Effector CD4-positive, alpha-beta T cell (primary cell): ENCODE data around the gene TJP3.

ENCODE experiments used
- DNase-seq: peaks from one replicate; pipeline ENCODE4 v3.0.0-alpha.2; 2020

The TJP3 gene

DNA sequence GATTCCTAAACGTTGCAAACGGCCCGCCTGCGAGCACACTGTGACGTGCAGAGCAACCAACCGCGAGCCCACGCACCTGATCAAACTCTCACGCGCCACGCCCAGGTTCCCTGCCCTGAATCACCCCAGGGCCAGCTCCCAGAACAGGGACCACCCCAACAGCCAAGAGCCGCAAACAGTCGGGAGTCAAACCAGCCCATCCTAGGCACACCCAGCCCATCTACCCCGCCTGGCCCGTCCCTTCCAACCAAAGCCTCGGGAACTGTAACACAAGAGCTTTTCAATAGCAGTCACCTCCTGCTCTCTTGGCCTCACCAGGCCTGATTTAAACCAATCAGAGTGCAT, 16.8 kb upstream of the TJP3 start:
- DNase-seq: no peak

DNA sequence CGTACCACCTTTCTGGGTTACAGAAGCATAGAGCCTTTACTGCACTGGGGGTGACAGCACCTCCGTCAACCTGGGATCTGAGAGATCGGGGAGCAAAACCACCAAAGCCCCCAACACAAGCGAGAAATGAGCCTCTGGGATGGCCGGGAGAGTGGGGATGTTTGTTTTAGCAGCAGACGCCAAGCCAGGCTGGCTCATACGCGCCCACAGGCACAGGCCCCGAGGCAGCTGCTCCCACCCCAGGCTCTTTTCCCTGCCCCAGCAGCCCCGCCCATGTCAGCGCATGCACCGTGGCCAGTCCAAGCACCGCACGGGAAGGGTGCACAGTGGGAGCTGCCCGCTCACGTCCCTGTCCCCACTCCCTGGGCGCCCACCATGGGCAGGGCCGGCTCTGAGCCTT, 16.5 kb upstream of the TJP3 start:
- no peak for DNase-seq

DNA sequence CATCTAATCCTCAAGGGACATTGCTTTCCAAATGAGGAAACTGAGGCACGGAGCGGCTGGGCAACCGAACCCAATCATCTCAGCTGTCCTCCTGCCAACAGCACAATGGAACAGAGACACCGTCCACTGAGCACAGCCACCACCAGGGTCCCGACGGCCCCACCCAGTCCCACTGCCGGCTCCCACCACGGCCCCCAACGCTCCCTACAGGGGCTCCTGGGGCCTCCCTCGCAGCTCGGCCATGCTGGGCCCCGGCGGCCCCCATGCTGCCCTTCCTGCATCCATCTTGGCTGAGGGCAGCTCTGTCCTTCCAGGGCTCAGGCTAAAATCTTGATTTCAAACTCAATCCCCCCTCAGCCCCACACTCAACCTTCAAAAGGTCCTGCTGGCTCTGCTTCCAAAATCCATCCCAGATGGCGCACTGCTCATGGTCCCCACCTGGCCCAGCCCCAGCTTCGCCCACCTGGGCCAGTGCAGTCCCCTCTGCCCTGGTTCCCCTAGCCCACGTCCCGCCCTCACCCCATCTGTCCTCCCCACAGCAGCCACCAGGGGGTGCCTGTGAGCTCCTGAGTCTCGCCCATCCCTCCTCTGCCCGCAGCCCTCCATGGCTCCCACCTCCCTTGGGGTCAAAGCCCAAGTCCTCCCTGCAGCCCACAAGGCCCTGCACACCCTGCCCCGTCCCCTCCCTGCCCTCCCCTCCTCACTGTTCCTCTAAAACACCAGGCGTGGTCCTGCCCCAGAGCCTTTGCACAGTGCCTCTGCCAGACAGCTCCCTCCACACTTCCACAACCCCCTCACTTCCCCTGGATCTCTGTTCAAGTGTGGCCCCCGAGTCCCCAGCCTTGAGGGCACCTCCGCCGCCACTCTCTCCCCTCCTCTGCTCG, 15.8 kb upstream of the TJP3 start:
- DNase-seq: peak; percentile 52

DNA sequence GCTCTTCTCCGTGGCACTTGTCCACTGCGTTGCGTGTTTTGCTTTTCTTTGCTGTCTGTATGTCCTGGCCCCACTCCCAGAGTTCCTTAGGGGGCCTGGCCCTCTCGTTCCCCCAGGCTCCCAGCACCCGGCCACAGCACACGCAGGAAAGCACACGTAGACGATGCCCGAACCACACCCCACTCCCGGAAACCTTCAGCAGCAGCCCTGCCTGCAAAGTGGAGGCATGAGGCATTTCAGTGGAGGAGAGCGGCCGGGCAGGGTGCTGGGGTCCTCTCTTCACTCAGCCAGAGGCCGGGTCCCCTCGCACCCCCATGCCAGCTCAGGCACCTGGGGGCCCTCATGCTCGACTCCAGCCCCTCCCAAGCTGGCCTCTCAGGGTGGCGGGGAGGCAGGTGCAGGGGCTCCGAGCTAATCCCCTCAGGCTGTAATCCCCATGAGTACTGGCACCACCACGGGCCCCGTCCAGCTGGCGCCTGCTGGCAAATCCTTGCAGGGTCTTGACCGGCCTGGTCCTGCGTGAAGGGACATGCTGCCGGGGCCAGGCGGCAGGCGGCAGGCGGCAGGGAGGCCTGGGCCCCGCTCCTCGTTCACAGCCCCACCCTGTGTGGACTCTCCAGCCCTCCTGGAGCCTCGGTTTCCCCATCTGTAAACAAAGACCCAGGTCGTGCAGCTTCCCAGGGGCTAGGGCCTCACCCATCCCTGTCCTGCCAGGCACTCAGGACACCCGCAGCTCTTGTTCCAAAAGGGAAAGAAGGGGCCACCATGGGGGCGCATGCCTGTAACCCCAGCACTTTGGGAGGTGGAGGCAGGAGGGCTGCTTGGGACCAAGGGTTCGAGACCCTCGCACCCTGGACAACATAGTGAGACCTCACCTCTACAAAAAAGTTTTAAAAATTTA, 14.9 kb upstream of the TJP3 start:
- no peak for DNase-seq

DNA sequence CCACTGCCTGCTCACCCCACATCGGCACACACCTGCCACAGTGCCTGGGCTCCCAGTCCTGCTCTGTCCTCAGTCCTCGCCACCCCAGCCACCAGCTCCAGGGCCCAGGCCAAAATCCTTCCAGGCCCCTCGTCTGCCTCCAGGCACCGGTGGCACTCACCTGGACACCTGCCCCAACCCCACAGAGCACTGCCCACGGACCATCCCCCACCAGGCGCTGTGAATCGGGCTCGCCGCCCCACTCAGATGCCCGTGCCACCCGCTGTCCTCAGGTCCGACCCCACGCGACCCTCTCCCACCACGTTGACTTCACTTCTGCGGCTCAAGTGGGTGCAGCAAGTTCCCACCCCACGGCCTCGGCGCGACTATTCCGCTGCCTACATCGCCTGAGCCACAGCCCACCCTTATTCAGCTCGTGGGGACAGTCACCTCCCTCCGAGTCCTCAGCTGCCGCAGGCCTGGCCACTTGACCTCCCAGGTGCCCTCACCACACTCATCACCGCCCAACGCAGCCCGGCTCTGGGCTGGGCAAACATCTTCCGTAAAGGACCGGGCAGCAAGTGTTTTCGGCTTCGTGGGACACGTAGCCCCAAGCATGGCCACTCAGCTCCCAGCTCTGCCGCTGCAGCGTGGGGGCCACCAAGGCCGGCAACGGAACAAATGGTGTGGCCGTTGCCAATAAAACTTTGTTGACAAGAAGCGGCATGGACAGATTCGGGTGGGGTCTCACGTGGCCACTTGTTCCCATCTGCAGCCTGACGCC, 13.6 kb upstream of the TJP3 start:
- no peak for DNase-seq

DNA sequence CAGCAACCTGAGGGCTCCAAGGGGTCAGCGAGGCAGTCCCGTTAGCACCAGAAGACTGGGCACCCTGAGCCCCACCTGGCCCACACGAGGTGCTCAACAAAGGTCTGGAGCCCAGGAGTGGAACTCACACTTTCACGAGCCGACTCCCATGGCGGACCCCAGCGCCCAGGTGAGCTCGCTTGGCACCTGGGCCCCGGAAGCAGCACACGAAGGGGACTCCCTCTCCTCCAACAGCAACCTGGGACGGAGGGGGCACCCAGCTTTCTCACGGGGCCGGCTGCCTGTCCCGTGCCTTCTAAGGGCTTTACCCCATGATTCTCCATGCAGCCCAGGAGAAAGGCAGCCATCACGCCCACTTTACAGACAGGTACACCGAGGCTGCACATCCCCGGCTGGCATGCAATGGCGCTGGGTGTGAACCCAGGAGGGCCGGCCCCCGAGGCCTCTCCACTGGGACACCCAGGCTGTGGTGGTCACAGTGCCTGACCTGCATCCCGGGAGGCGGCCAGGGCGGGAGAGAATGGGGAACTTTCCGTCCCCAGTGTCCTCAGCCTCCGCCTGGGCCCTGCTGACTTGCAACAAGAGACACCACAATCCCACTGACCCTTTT, 13.0 kb upstream of the TJP3 start:
- DNase-seq: no peak

DNA sequence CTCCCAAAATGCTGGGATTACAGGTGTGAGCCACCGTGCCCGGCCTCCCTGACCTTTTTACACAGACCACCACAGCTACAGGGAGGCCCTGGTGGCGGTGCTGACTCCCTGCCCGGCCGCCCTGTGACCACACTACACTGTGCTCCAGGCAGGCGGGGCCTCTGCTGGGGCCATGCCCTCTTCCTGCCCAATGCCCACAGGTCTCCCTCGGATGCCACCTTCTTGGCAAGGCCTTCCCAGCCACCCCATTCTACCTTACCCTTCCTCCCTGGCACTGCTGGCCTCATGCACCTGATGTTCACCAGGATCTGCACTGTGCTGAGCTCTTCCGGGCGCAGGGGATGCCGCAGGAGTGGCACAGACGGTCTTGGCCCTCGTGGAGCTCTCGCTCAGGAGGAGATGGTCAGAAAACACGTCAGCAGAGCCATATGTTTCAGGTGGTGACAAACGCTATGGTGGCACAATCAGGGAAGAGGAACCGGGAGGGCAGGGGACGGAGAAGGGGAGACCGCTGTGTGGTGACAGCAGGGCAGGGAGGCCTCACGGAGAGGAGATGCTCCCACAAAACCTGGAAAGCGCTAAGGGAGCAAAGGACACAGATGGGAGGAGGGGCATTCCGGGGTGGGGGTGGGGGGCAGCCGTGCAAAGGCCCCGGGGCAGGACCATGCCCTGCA, 12.1 kb upstream of the TJP3 start:
- no peak for DNase-seq

DNA sequence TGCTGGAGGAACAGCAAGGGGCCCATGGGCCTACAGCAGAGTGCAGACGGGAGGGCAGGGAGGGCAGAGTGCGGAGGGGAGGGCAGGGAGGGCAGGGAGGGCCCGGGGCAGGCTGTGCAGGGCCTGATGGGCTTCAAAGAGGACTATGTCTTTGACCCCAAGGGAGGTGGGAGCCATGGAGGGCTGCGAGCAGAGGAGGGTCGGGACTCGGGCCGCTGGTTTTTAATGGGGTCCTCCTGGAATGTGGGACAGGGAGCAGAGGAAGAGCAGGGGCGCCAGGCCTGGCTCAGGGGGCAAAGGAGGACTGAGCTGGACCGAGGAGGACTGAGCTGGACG, 11.6 kb upstream of the TJP3 start:
- DNase-seq: no peak

DNA sequence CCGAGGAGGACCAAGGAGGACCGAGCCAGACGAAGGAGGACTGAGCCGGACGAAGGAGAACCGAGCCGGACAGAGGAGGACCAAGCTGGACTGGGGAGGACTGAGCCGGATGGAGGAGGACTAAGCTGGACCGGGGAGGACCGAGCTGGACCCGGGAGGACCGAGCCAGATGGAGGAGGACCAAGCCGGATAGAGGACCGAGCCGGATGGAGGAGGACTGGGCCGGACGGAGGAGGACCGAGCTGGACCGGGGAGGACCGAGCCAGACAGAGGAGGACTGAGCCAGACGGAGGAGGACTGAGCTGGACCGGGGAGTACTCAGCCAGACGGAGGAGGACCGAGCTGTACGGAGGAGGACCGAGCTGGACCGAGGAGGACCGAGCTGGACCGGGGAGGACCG, 11.1 kb upstream of the TJP3 start:
- no peak for DNase-seq

DNA sequence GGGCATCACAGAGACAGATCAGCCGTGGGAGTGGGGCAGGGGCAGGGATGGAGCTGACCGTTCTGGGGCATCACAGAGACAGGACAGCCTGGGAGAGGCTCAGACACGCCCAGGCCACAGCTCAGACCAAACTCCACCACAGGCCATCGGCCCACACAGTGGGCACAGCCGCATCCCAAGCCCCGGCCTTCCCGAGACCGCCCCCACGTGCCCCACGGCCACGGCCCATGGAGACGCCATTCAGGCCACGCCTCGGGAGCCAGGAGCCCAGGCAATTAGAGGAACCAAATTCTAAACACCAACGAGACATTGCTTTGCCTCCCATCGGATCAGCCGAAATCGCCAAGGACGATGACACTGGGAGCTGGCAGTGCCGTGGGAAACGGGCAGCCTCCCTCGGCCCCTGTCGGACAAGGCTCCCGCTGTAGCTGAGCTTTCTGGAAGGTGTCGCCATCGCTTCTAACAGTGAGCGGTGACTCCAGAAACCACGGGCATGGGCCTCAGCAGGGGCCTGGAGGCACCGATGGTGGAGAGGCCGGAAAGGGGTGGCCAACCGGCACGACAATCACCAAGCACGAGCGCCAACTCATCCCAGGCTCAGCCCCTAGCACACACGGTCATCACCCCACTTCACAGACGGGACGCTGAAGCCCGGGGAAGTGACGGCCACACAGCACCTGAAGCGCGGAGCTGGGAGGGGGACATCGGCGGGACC, 10.4 kb upstream of the TJP3 start:
- DNase-seq: no peak

DNA sequence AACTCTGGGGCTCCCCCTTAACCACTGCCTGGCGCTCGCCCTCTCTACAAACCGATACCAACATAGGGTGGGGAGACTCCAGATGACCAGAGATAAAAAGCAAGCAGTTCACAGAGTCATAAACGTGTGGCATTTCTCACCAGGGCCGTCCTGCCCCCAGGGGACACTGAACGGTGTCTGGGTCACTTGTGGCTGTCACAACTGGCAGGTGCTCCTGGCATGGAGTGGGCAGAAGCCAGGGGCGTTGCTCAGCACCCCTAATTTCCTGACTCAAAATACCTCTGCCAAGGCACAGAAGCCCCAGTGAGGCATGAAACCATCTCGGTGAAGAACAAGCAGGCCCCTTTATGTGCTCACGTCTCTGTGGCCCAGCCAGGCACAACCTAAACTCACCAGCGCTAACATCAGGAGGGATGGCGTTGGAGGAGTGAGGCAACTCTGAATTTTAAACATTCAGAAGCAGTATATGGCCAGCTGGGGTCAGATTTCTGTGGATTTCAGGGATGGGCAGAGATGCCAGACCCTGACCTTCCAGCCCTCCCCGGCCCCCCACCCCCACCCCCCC, 9.7 kb upstream of the TJP3 start:
- no peak for DNase-seq

DNA sequence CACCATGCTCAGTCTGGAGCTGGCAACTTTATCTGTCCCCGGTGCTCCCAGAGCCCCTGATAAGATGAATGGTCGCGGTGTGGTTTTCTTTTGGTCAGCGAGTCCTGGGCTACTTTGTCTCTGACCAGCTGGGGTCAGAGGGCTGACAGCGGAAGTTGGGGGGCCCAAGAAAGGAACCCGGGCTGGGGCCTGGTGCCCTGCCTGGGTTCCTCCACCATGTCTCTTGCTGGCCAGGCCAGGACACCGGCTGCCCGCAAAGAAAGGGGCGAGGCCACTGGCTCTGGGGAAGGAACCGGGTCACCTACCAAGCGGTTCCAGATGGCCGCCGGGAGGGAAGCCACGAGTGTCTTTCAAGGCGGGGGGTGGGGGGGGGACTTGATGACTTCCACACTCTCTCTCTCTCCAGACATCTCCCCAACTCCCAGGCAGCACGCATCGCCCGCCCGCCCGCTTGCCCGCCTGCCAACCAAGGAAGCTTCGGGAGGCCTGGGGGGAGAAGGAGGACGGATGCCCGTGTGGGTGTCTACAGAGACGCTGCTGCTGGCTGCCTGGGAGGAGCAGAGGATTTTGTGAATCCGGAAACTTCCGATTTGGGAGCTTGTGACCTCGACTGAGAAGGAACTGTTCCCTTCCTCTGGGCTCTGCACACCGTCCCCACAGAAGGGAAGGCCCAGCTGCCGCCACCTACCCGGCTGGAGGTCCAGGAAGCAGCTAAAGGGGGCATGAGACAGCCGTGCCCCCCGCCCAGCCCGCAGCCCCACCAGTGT, 9.0 kb upstream of the TJP3 start:
- no peak for DNase-seq

DNA sequence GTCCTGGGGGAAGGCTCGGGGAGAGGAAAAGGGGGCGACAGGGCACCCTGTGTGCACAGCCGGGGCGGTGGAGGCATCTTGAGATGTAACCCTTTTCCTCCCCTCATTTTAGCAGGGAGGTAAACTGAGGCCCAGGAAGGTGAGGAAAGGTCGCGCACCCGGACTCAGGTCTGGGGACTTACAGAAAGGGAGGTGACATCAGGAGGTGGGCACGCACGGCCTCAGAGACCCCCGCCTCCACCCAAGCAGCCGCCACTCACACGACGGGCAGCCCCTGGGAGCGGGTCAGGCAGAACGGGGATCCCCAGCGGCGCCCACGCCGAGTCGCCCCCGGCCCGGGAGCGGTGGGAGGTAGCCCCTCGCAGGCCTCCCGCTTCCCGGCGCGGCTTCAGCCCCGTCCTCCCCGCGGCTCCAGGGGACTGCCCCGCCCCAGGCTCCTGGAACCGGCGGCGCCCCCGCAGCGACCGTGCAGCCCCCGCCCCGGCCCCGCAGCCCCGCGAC, 8.4 kb upstream of the TJP3 start:
- no peak for DNase-seq

DNA sequence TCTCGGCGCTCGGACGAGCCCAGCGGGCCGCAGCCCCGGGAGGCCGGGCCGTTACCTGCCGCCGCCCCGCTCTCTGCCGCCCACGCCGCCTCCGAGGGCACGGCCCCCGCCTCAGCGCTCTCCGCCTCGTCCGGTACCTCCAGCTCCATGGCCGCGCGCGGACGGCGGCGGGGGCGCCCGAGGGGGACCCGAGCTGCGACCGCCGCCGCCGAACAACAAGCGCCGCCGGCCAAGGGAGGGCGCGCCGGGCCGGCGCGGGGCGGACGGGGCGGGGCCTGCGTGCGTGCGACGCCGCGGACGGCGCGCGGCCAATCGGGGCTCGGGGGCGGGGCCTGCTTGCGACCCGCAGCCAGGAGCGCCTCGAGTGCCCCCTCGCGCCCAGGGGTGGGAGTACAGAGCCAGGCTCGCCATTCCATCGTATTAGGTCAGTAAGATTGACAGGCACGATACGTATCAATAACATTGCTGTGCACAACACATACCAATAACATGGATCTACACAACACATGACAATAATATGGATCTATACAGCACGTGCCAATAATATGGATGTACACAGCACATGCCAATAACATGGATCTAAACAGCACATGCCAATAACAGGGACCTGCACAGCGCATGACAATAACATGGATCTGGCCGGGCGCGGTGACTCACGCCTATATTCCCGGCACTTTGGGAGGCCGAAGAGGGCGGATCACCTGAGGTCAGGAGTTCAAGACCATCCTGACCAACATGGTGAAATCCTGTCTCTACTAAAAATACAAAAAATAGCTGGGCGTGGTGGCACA, 7.7 kb upstream of the TJP3 start, which contains the start of gene PIP5K1C:
TSS of gene PIP5K1C (minus strand) at position 227 of the 791 bp plus-strand sequence. CDS start at position 149, 78 bp downstream.
- DNase-seq: peak; percentile 93

DNA sequence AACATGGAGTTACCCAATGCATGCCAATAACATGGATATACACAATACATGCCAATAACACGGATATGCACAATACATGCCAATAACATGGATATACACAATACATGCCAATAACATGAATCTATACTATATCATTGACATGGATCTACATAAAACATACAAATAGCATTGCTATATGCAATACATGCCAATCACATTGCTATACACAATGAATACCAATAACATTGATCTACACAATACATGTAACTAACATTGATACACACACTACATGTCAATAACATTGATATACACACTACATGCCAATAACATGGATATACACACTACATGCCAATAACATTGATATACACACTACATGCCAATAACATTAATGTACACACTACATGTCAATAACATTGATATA, 7.0 kb upstream of the TJP3 start:
- no peak for DNase-seq

DNA sequence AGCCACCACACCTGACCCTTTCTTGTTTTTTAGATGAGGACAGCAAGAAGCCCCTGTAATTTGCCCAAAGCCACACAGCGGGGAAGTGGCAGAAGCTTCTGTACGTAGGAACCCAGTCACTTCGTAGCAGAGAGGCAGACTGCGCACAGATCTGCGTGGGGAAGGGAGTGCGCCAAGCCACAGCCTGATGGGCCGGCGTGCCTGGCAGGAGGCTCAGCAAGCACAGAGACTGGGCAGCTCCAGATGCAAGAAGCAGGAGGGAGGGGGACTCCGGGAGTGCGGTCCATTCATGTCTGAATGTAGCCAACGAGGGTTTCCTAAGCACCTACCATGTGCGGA, 347 bp upstream of the TJP3 start:
- DNase-seq: no peak

DNA sequence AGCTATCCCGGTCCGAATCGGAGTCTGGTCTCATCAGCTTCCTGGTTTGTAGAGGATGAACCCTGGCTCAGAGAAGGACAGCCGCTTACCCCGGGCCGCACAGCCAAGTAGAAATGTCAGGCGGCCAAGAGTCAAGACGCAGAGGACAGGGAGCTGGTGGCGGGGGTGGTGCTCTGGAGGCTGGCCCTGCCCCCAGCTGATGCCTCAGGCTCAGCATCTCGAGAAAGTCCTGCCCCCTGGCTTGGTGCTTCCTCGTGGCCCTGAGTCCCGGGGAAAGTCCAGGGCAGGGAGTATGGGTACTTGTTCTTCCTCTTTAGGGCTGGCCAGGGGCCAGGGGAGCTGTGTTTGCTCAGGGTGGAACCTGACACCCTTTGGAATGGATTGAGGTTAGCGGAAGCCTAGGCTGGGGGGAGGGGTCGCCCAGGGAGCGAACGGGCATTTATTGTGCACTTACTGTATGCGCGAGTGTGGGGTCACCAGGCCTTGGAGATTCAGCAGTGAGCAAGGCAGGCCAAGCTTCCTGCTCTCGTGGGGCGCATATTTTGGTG, 2.2 kb downstream of the TJP3 start:
- no peak for DNase-seq

DNA sequence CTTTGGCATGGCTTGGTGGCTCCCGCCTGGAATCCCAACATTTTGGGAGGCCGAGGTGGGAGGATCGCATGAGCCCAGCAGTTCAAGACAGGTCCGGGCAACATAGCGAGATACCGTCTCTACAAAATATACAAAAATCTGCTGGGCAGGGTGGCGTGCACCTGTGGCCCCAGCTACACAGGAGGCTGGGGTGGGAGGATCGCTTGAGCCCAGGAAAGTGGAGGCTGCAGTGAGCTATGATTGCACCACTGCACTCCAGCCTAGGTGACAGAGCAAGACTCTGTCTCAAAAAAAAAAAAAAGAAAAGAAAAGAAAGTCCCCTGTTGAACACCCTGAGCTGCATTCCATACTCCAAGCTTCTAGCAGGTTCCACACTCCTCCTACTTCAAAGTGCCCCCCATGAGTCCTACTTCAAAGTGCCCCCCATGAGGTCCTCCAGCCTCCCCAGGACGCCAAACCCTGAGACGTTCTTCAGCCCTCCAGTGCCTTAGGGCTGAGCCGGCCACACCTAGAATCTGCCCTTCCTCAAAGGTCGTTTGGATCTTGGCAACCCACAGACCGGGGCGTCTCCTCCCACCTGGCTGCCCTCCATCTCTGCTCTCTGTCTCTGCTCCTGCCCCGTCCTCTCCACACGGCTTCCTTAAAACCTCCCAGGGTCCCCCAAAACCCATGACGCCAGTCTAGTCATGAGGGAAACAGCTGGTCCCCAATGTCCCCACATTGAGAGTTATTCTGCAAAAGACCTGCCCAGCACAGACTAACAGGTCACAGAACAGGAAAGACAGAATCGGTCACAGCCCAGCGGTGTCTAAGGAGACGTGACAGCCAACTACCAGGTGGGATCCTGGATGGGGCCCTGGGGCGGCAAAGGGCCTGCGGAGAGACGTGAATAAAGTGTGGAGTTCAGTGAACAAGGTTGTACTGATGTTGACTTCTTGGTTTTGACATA, 4.8 kb downstream of the TJP3 start:
- no peak for DNase-seq
